GM12878 (cell line): ENCODE data around the gene NFS1. TPM values are rescaled to one million over a fixed set of nuclear protein-coding genes. Genes with fewer than 3 reads are reported as not detected.

ENCODE experiments used
- ATF7 ChIP-seq: fragments of 450-650 bp; IDR thresholded peaks from 2 replicates; pipeline ENCODE4 v1.6.1; 2016; ENCODE audit warnings: low read depth, mild to moderate bottlenecking
- CBFB ChIP-seq: IDR thresholded peaks from 2 replicates; pipeline ENCODE4 v1.6.1; 2016; ENCODE audit warnings: antibody characterized with exemption, low read depth
- DPF2 ChIP-seq: fragments of 450-650 bp; IDR thresholded peaks from 2 replicates; pipeline ENCODE4 v1.6.1; 2017; ENCODE audit warnings: mild to moderate bottlenecking
- ESRRA ChIP-seq: IDR thresholded peaks from 2 replicates; pipeline ENCODE4 v1.6.1; 2012; ENCODE audit warnings: mild to moderate bottlenecking, low read length, improper control_type of control experiment
- FOS ChIP-seq: IDR thresholded peaks from 3 replicates; pipeline ENCODE4 v1.6.1; 2011; ENCODE audit warnings: borderline replicate concordance; ENCODE audit not compliant: insufficient read length; ENCODE audit errors: extremely low read depth
- HDAC2 ChIP-seq: fragments of 200-600 bp; sonication (generic); IDR thresholded peaks from 2 replicates; pipeline ENCODE4 v1.6.1; 2017
- IKZF1 ChIP-seq: fragments of 450-650 bp; conservative IDR thresholded peaks from 2 replicates; pipeline ENCODE4 v1.6.1; 2017; ENCODE audit warnings: antibody characterized with exemption, mild to moderate bottlenecking
- IKZF2 ChIP-seq, 2 experiments: fragments of 450-650 bp; IDR thresholded peaks; 2 replicates each; pipeline ENCODE4 v1.6.1; 2017; ENCODE audit warnings: mild to moderate bottlenecking in 2 of 2, moderate library complexity in 2 of 2
- JUNB ChIP-seq: IDR thresholded peaks from 2 replicates; pipeline ENCODE4 v1.6.1; 2016; ENCODE audit warnings: antibody characterized with exemption, mild to moderate bottlenecking
- MTA2 ChIP-seq: fragments of 450-650 bp; IDR thresholded peaks from 2 replicates; pipeline ENCODE4 v1.6.1; 2016; ENCODE audit warnings: low read depth, mild to moderate bottlenecking, moderate library complexity
- NFYA ChIP-seq: IDR thresholded peaks from 2 replicates; pipeline ENCODE4 v1.6.1; 2011; ENCODE audit warnings: low read depth, mild to moderate bottlenecking, low read length, improper control_type of control experiment, borderline replicate concordance
- NFYB ChIP-seq: IDR thresholded peaks from 2 replicates; pipeline ENCODE4 v1.6.1; 2011; ENCODE audit warnings: low read depth, mild to moderate bottlenecking, low read length, improper control_type of control experiment, moderate library complexity; ENCODE audit not compliant: insufficient read depth
- NRF1 ChIP-seq: conservative IDR thresholded peaks from 2 replicates; pipeline ENCODE4 v1.6.1; 2011; ENCODE audit warnings: mild to moderate bottlenecking, low read depth, low read length, improper control_type of control experiment
- POU2F2 ChIP-seq: IDR thresholded peaks from 3 replicates; pipeline ENCODE4 v1.6.1; 2011; ENCODE audit warnings: low read depth, mild to moderate bottlenecking, low read length, borderline replicate concordance
- SIN3A ChIP-seq: IDR thresholded peaks from 2 replicates; pipeline ENCODE4 v1.6.1; 2012; ENCODE audit warnings: low read depth, low read length, improper control_type of control experiment
- SMAD5 ChIP-seq: IDR thresholded peaks from 2 replicates; pipeline ENCODE4 v1.6.1; 2016; ENCODE audit warnings: antibody characterized with exemption, low read depth
- SREBF1 ChIP-seq: IDR thresholded peaks from 2 replicates; pipeline ENCODE4 v1.6.1; 2012; ENCODE audit warnings: mild to moderate bottlenecking, low read length
- SREBF2 ChIP-seq: IDR thresholded peaks from 2 replicates; pipeline ENCODE4 v1.6.1; 2012; ENCODE audit warnings: mild to moderate bottlenecking, low read length
- SUZ12 ChIP-seq: fragments of 200-600 bp; sonication (generic); IDR thresholded peaks from one replicate; pipeline ENCODE4 v1.6.1; 2018; ENCODE audit warnings: antibody characterized with exemption, mild to moderate bottlenecking; ENCODE audit not compliant: unreplicated experiment
- TCF12 ChIP-seq: IDR thresholded peaks from 2 replicates; pipeline ENCODE4 v1.6.1; 2011; ENCODE audit warnings: low read depth, mild to moderate bottlenecking, low read length
- ZBTB11 ChIP-seq: fragments of 450-650 bp; formaldehyde crosslinking; IDR thresholded peaks from 2 replicates; pipeline ENCODE4 v1.5.0; 2022; ENCODE audit warnings: mild to moderate bottlenecking, missing genetic modification characterization
- ZNF592 ChIP-seq: fragments of 450-650 bp; IDR thresholded peaks from 2 replicates; pipeline ENCODE4 v1.6.1; 2017; ENCODE audit warnings: mild to moderate bottlenecking, moderate library complexity
- ZSCAN29 ChIP-seq: fragments of 450-650 bp; IDR thresholded peaks from 2 replicates; pipeline ENCODE4 v1.6.1; 2017; ENCODE audit warnings: mild to moderate bottlenecking, moderate library complexity
- polyA plus RNA-seq, 11 experiments: library from polyadenylated mRNA; depleted of rRNA in 4 of 11; unstranded in 6 of 11; stranded (reverse) in 5 of 11; fragments of >200 nt; fragmentation: Nextera tagmentation in 4 of 11; fragmentation: Illumina TruSeq in 1 of 11; extraction: Ambion mirVana in 4 of 11; extraction: Trizol in 1 of 11; gene quantifications; 1 replicate in 1 of 11; 2 replicates in 10 of 11; pipeline versions ENCODE4 v1.2.1 to v1.2.3, GENCODE V29; 2011 to 2016; ENCODE audit warnings: inconsistent platforms in 2 of 11, missing spikeins in 2 of 11, low read depth in 1 of 11
- total RNA-seq, 4 experiments: library from RNA; depleted of rRNA in 3 of 4; stranded (reverse); fragments of >200 nt in 3 of 4; fragmentation: Illumina TruSeq in 1 of 4; extraction: Trizol in 1 of 4; gene quantifications; 2 replicates each; pipeline versions ENCODE4 v1.2.1 to v1.2.3, GENCODE V29; 2013 to 2021
- TF ChIP-seq, protein P1 (sequence below): IDR thresholded peaks from 2 replicates; pipeline ENCODE4 v1.6.1; 2012; ENCODE audit warnings: low read depth, low read length, improper control_type of control experiment

Gene NFS1
- total and polyA plus RNA-seq, 10 of the 15 experiments (the other 5 are each of a cell fraction or from before 2014, with no cell fraction given): 9.2 to 74.1 (median 38.6) TPM

GRCh38 chr20:35664466-35665206, 34.5 kb downstream of the NFS1 start, which contains the start of the genes CPNE1 and RBM12 (continued):
- TF ChIP-seq, protein P1, sequence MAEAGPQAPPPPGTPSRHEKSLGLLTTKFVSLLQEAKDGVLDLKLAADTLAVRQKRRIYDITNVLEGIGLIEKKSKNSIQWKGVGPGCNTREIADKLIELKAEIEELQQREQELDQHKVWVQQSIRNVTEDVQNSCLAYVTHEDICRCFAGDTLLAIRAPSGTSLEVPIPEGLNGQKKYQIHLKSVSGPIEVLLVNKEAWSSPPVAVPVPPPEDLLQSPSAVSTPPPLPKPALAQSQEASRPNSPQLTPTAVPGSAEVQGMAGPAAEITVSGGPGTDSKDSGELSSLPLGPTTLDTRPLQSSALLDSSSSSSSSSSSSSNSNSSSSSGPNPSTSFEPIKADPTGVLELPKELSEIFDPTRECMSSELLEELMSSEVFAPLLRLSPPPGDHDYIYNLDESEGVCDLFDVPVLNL: no peak; the same call in 1 of the 2 replicates
- TF ChIP-seq SUZ12: no peak
- no peak; the same call in 1 of the 2 replicates for TF ChIP-seq TCF12
- peak; percentile 64 for TF ChIP-seq SIN3A
- TF ChIP-seq NFYA: no peak
- no peak for TF ChIP-seq FOS
- TF ChIP-seq ZNF592: peak; percentile 73; the same call in 1 of the 2 replicates
- no peak for TF ChIP-seq MTA2
- no peak for TF ChIP-seq JUNB
- peak; percentile 87 for TF ChIP-seq POU2F2
- TF ChIP-seq DPF2: peak; percentile 68; the same call in 1 of the 2 replicates
- peak; percentile 88 for TF ChIP-seq NRF1
- peak; percentile 89 for TF ChIP-seq ATF7
- TF ChIP-seq ESRRA: no peak
- peak; percentile 92 for TF ChIP-seq SMAD5
- TF ChIP-seq NFYB: no peak
- no peak for TF ChIP-seq IKZF2 (IDR thresholded peaks at IDR 0.05)
- TF ChIP-seq HDAC2: no peak
- TF ChIP-seq SREBF2: no peak
- peak; percentile 54 for TF ChIP-seq SREBF1
- no peak for TF ChIP-seq ZSCAN29
- TF ChIP-seq CBFB: peak; percentile 71; the same call in 1 of the 2 replicates
- TF ChIP-seq IKZF1: peak; percentile 69
- no peak for TF ChIP-seq ZBTB11 (CRISPR knock-in tag)
